Stimulated activated naive CD4-positive, alpha-beta T cell treated with Interleukin-2 at 50 U/mL for 16 hours (primary cell): ENCODE measurements around the gene MOCS1.
"Not testable (repeated sequence)": the region's sequence is repeated elsewhere in the genome, so short reads cannot be mapped to it uniquely, and the experiment has no call there.

ENCODE experiments used
- DNase-seq: peaks from one replicate; lab custom pipeline; 2025; lab: John Stamatoyannopoulos, UW

The MOCS1 gene

DNA sequence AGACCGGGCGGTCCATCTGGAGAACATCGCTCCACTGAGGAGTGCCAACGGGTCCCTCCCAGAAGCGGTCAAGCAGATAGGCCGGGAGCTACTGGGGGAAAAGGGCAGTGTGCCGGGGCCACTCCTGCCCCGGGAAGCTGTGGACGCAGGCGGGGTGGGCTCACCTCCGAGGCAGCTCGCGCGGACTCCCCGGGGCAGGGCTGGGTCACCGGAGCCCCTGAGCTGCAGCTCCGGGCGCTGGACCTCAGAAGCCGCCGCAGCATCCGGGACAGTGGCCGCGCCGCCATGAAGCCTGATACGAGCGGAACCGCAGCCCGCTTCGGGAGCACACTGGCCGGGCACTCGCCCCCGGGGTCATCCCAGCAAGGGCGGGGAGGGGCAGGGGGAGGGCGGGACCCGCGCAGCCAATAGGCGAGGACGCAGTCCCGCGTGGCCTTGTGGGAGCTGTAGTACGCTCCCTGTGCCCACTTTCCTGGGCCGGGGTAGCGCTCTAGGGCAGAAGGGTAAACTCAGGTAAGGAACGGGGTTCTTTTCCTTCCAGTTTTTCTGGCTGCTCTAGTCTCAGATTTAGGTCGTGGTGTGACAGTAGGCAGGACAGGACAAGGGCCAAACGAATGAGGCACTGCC, at the start of gene MOCS1:
MOCS1 (minus strand) TSS at position 332 of the 627 bp plus-strand sequence; CDS start at position 287, 45 bp downstream.
- peak; percentile 8 for DNase-seq

GRCh38 chr6:39984051-39984450, 49.8 kb upstream of the MOCS1 start:
- no peak for DNase-seq

- DNase-seq: no peak
These were observed 48.9 kb upstream of the MOCS1 start for GRCh38 chr6:39983193-39983592.

DNA sequence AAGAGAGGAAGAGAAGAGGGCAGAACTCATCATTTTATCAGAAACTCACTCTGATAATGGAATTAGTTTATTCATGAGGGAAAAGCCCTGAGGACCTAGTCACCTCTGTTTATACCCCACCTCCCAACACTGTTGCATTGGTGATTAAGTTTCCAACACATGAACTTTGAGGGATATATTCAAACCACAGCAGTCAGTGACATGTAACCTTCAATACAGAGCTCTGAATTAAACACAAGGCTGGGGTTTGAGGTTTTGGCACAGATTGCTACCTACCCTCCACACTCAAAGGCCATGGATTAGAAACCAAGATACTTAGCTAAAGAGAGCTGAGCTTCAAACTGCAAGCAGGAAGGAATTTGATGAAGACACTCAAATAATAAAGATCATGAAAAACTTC, 48.5 kb upstream of the MOCS1 start:
- DNase-seq: no peak

DNA sequence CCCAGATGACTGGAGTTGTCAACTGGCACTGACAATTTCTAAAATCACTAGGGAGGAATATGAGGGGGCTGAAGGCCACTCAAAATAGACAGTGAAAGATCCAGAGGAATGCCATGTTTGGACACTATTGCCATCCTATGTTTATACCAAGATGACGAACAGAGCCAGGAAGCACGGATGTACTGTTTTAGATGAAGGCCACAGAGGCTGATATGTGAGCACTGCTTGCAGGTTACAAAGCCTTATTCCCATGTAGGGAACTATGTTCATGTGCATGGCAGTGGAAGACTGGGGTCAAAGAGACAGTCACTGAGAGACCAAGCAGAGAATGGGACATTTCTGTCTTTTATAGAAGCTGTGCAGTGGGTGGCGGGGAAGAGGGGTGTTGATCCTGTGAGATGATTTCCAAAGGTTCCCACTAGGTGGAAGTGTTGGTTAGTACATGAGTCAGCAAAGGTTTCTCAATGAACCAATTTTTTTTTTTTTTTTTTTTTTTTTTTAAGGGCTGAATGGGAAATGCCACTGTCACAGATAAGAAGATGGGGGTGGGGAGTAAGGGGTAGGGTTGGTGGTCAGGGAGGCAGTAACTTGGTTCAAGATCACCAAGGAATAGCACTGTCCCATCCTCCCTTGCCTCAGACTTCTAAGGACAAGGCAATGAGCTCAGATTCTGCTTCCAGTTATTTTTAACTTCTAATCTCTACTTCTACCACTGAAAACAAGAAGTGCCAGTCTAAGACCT, 46.7 kb upstream of the MOCS1 start:
- DNase-seq: no peak

GRCh38 chr6:39979461-39980328, 45.4 kb upstream of the MOCS1 start:
- DNase-seq: no peak

DNA sequence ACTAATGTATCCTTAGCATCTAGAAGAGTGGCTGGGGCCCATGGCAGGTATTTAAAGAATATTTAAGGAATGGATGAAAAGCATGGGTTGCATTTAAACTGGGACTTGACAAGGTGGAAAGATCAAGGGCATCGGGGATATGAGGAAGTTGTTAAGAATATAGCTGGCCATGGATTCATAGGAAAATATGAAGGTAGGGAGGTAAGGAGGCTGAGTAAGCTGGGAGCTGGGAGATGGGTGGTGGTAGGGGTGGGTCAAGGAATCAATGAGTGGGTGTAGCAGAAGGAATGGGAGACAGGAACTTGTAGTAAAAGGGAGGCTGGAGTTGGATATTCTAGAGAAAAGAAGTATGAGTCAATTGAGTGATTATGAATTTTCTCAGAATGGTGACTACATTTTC, 44.0 kb upstream of the MOCS1 start:
- no peak for DNase-seq

- no peak for DNase-seq
These were observed 39.4 kb upstream of the MOCS1 start for GRCh38 chr6:39973661-39974060.

DNA sequence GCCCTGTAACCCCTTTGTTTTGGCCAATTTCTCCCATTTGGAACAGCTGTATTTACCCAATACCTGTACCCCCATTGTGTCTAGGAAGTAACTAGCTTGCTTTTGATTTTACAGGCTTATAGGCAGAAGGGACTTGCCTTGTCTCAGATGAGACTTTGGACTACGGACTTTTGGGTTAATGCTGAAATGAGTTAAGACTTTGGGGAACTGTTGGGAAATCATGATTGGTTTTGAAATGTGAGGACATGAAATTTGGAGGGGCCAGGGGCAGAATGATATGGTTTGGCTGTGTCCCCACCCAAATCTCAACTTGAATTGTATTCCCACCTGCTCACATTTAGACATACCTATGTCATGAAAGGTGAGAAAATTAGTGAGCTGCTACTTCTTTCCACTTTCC, 38.5 kb upstream of the MOCS1 start:
- not testable (repeated sequence) for DNase-seq

DNA sequence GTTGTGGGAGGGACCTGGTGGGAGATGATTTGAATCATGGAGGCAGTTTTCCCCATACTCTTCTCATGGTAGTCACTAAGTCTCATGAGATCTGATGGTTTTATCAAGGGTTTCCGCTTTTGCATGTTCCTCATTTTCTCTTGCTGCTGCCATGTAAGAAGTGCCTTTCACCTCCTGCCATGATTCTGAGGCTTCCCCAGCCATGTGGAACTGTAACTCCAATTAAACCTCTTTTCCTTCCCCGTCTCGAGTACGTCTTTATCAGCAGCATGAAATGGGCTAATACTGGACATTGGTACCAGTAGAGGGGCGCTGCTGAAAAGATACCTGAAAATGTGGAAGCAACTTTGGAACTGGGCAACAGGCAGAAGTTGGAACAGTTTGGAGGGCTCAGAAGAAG, 36.9 kb upstream of the MOCS1 start:
- DNase-seq: not testable (repeated sequence)

GRCh38 chr6:39965751-39966150, 31.5 kb upstream of the MOCS1 start:
- DNase-seq: no peak

GRCh38 chr6:39964530-39964929, 30.3 kb upstream of the MOCS1 start:
- no peak for DNase-seq

GRCh38 chr6:39964094-39964493, 29.8 kb upstream of the MOCS1 start:
- DNase-seq: no peak

- no peak for DNase-seq
These were observed 28.6 kb upstream of the MOCS1 start for GRCh38 chr6:39962831-39963230.

DNA sequence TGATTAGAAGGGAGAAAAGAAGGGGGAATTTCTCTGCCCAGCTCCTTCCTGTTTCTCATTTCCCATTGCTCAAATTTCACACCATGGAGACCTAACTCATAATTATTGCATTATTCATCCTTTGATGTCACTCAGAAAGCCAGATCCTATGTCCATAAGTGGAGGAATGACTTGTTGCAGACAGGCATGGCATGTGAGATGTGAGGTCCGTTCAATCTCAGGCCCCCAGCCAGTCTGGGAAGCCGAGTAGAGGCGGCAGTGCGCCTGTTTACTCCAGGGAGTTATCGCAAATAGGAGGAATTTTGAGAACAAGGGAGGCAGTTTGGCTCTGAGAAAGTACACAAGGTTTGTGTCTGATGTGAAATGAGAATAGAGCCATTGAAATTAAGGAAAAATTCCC, 26.9 kb upstream of the MOCS1 start:
- no peak for DNase-seq

DNA sequence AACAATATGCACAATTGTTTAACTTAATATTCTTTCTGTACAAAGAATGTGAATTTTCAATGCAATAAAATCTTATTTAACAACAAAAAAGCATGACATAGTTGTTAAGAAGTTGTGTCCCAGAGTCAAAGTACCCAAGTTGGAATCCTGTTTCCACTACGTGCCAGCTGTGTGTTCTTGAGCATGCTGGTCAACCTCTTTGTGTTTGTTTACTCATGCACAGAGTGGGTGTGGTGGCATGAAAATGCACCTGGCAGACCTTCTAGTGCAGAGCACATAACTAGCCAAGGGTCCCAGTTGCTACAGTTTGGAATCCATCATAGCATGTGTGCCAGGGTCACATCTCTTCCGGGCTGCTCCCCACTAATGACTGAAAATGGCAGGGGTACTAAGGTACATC, 24.7 kb upstream of the MOCS1 start:
- DNase-seq: no peak

DNA sequence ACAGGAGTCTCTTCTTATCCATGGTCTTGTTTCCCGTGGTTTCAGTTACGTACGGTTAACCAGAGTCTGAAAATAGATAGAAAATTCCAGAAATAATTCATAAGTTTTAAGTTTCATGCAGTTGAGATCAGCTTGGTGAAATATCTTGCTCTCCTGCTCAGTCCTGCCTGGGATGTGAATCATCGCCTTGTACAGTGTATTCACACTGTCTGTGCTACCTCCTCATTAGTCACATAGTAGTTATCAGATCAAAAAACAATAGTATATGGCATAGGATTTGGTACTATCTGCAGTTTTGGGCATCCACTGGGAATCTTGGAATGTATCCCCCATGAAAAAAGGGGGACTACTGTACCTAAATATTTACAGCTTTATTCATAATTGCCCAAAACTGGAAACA, 22.7 kb upstream of the MOCS1 start:
- no peak for DNase-seq

DNA sequence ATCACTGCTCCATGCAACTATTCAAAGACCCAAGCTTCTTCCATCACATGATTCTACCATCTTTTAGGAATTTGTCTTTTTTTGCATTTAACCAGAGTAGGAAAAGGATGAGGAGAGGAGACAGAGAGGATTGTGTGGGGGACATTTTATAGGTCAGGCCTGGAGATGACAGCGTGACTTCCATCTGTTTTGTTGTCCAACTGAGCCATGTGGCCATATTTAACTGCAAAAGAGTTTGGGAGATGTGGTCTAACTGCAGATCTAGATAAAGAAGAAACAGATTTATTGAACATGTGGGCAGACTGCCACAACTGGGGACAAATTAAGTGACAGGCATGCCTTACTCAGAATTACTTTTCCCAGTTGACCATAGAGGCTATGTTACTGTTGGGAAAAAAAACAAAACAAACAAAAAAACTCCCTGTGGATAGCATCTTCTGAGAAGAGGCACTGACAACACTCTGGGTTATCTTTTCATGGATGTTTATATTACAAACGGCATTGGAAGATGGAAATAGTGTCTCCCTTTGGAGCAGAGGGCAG, 18.9 kb upstream of the MOCS1 start:
- no peak for DNase-seq

GRCh38 chr6:39952167-39952566, 17.9 kb upstream of the MOCS1 start:
- DNase-seq: no peak

DNA sequence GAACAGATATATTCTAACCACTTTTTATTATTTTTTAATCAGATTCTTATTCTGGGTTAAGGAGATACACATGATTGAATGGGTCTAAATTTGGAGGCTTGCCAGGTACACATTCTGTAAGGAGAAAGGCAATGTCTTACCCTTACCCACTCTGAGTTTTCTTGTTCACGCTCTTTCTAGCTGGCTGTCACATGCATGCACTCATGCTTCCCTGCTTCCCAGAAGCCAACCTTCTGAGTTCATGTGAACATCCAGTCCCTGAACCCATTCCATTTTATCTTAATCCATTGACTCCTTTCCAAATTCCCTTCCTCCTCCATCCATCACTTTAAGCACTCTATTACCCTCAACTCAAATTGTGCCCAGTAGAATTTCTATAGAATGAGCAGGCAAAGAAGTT, 17.5 kb upstream of the MOCS1 start:
- DNase-seq: no peak

DNA sequence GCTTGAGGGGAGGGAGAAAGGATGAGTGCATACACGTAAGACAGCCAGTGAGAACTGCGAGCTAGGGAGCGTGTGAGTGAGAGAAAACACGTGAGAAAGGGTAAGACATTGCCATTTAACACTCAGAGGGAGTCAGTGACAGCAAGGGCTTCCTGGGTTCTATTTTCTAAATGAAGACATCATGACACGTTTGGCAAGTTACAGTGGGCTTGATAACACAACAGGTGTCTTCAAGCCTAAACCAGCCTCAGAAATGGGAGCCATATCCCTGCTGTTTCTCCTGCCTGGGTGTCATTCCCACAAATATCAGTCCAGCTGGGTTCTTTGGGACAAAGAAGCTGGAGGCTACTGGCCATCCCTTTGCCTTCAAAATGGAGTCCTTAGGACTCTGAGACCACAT, 16.9 kb upstream of the MOCS1 start:
- no peak for DNase-seq

DNA sequence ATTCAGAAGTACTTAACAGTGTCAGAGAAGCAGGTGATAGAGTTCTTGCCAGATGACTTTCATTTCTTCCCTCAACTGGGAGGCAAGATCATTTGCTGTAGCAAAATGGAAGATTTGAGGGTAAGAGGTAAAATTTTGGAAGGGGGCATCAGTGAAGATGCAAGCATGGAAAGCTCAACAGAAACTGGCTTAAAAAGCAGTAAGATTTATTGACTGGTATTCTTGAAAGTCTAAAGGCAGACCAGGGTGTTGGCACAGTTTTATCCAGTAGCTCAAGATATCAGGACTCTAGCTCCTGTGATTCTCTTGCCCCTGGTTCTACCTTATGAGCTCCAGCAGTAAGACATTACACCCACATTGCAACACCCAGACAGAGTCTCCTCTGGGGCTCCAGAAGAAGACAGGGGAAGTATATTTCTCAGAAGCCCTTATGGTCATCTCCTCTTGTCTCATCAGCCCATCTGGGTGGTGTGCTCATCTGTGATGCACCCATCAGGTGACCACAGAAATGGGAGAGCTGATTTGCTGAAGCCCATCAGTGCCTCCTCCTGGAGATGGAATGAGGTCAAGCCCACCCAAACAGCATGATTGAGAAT, 16.0 kb upstream of the MOCS1 start:
- DNase-seq: no peak
